A673 (cell line): ENCODE data around the gene USP10. TPM values are rescaled to one million over a fixed set of nuclear protein-coding genes. Genes with fewer than 3 reads are reported as not detected.

Experiments
- BruUV-seq: library from RNA; stranded (reverse); fragments of 400-500 nt; replicated peaks from 2 replicates; lab custom pipeline; 2021; lab: Mats Ljungman, UMichigan
- CTCF ChIA-PET: fragments of 300-600 bp; sonication (Branson Sonifier 250); formaldehyde crosslinking; loops from one replicate; lab custom pipeline; 2022; ENCODE audit warnings: antibody characterized with exemption; lab: Charles Lee
- POLR2A ChIA-PET: fragments of 300-600 bp; sonication (Branson Sonifier 250); formaldehyde crosslinking; loops from one replicate; lab custom pipeline; 2022; ENCODE audit warnings: antibody characterized with exemption; ENCODE audit not compliant: low non-redundant PET; lab: Charles Lee
- DNase-seq: peaks from one replicate; pipeline ENCODE4 v3.0.0-alpha.2; 2015; ENCODE audit warnings: low spot score
- H3K27ac ChIP-seq: fragments of 200-600 bp; sonication (generic); 2 replicates; pipeline ENCODE4 v1.5.1; 2016; ENCODE audit warnings: mixed run types, low read depth, mild to moderate bottlenecking, mixed read lengths, antibody characterized with exemption, low read length; ENCODE audit not compliant: poor library complexity, severe bottlenecking
- H3K27me3 ChIP-seq: fragments of 200-600 bp; sonication (generic); replicated peaks from 2 replicates; pipeline ENCODE4 v1.6.1; 2017; ENCODE audit warnings: mixed run types, low read depth, mild to moderate bottlenecking, mixed read lengths, antibody characterized with exemption, low read length; ENCODE audit not compliant: insufficient read depth, poor library complexity
- H3K36me3 ChIP-seq: fragments of 200-600 bp; sonication (generic); 2 replicates; pipeline ENCODE4 v1.6.1; 2016; ENCODE audit warnings: mixed run types, mild to moderate bottlenecking, mixed read lengths, antibody characterized with exemption, low read length; ENCODE audit not compliant: insufficient read depth, poor library complexity, severe bottlenecking
- H3K4me1 ChIP-seq: fragments of 200-600 bp; sonication (generic); 2 replicates; pipeline ENCODE4 v1.6.1; 2017; ENCODE audit warnings: mixed run types, mild to moderate bottlenecking, mixed read lengths, antibody characterized with exemption, low read length; ENCODE audit not compliant: insufficient read depth, poor library complexity, severe bottlenecking
- H3K4me3 ChIP-seq: fragments of 200-600 bp; sonication (generic); 2 replicates; pipeline ENCODE4 v1.5.1; 2016; ENCODE audit warnings: low read depth, mixed run types, mild to moderate bottlenecking, mixed read lengths, low read length; ENCODE audit not compliant: poor library complexity, severe bottlenecking
- H3K9me3 ChIP-seq: fragments of 200-600 bp; sonication (generic); 2 replicates; pipeline ENCODE4 v1.6.1; 2016; ENCODE audit warnings: mixed run types, low read depth, mild to moderate bottlenecking, mixed read lengths, antibody characterized with exemption, low read length; ENCODE audit not compliant: poor library complexity, severe bottlenecking
- CTCF ChIP-seq: fragments of 300-800, 200-600 bp; sonication (generic); conservative IDR thresholded peaks from 2 replicates; pipeline ENCODE4 v1.5.1; 2017; ENCODE audit warnings: low read depth, mild to moderate bottlenecking, antibody characterized with exemption, low read length, moderate library complexity, mixed read lengths
- EZH2 ChIP-seq: fragments of 200-600 bp; sonication (generic); IDR thresholded peaks from 2 replicates; pipeline ENCODE4 v1.6.1; 2017; ENCODE audit warnings: borderline replicate concordance, low read depth, mild to moderate bottlenecking, mixed read lengths, antibody characterized with exemption, low read length; ENCODE audit not compliant: poor library complexity, severe bottlenecking
- intact Hi-C: fragments of 100-400 bp; cut with micrococcal nuclease; formaldehyde crosslinking; loops from one replicate; pipeline ENCODE4 v1.10.0; 2022; ENCODE audit not compliant: unreplicated experiment
- total RNA-seq: library from RNA; stranded (reverse); gene quantifications from 2 replicates; pipeline ENCODE4 v1.2.3, GENCODE V29; 2021

The USP10 gene
- total RNA-seq, 1 experiment from 2014 or later = 171 TPM

DNA sequence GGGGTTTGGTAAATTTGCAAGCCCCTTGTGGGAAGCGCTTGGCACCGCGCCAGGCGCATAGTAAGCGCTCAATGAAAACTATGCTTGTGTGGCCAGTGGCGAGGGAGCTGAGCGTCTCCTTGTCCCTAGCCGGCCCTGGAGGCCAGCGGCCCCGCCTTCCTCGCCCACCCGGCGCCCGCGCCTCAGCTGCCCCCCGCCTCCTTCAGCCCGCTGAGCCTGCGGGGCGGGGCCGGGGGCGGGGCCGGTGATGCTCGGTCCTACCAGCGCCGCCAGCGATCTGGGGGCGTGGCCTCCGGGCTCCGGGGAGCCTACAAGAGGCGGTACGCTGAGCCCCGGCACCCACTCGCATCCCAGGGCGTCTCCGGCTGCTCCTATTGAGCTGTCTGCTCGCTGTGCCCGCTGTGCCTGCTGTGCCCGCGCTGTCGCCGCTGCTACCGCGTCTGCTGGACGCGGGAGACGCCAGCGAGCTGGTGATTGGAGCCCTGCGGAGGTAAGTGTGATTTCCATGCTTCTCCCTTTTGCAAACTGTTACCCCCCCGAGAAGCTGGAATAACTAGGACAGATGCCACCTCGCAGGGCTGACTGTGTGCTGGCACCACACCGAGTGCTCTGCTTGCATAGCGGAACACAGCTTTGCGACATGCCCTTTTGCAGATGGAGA, 120.0 kb downstream of the USP10 start, which contains the start of gene CRISPLD2:
CRISPLD2 (plus strand) TSS at position 342 of the 661 bp plus-strand sequence. CDS start 18,511 bp downstream, outside the sequence.
- CTCF ChIA-PET = no interaction called here
- Histone ChIP-seq H3K4me3 (peak within 1 kb of the TSS; percentile 37), H3K27me3 (no peaks in the 10 kb centered on the region), H3K36me3 (no peaks in the 10 kb centered on the region), H3K9me3 (no peaks in the 10 kb centered on the region), H3K27ac (no peak within 1 kb of the TSS), H3K4me1 (no peaks in the 10 kb centered on the region)
- POLR2A ChIA-PET = interaction anchor here (0.5 kb wide), 1 partner anchor 45 kb away, joined by 5 read pairs; no protein-coding TSS in a partner anchor
- TF ChIP-seq CTCF (no peak), EZH2 (no peak)
- intact Hi-C loops = no loop called here
- no TSS peak for BruUV-seq
- peak; percentile 96 for DNase-seq

DNA sequence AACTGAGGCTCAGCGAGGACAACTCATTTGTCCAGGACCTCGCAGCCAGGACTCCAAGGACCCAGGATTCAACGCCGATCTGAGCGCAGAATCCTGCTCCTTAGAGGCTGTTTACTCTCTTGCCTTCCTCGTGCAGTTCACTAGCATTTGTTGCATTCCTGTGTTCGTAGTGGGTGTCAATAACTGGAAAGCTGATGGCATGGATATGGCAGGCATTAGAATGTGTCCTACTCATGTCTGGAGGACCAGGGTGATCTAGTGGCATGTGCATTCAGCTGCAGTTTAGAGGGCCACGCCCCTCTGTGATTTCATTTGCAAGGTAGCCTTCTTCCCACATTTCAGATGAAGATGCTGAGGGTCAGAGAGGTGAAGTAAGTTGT, 120.5 kb downstream of the USP10 start:
- no peaks in the 10 kb centered on the region for H3K36me3 ChIP-seq
- H3K27me3 ChIP-seq = no peaks in the 10 kb centered on the region
- intact Hi-C loops = no loop called here
- CTCF ChIA-PET = interaction anchor here (0.5 kb wide), 1 partner anchor 516 kb away, joined by 6 read pairs; no protein-coding TSS in a partner anchor
- BruUV-seq = no TSS peak
- POLR2A ChIA-PET = interaction anchor here (0.5 kb wide), 1 partner anchor 44 kb away, joined by 5 read pairs; no protein-coding TSS in a partner anchor
- no peaks in the 10 kb centered on the region for H3K4me1 ChIP-seq
- peak; percentile 27 for DNase-seq
- H3K27ac ChIP-seq = no peak overlapping the region
- no peaks in the 10 kb centered on the region for H3K9me3 ChIP-seq
- H3K4me3 ChIP-seq = peak overlapping the region; percentile 37
- TF ChIP-seq EZH2 = no peak
- no peak for TF ChIP-seq CTCF

DNA sequence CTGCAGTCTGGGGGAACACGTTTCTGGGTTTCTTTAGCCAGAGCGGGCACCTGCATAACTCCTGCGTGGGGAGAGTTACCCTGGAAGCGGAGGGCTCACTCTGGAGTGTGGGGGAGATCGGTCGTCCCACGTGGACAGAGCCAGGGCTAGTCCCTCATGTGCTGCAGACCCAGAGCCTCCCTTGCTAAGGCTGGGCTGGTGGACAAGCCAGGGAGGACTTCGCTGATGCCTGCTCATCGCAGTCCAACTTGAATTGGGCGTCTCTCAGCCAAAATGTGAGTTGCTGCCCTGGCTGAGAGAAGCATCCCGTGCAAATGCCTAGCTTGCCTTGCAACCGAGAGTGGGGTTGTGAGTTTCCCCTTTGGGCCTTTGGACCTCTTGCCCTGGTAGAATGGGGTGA, 121.0 kb downstream of the USP10 start:
- TF ChIP-seq EZH2 = no peak
- TF ChIP-seq CTCF = no peak
- no peaks in the 10 kb centered on the region for H3K27me3 ChIP-seq
- ChIA-PET POLR2A (no interaction called here), CTCF (interaction anchor here (0.5 kb wide), 1 partner anchor 516 kb away, joined by 6 read pairs; no protein-coding TSS in a partner anchor)
- no peak for DNase-seq
- no peaks in the 10 kb centered on the region for H3K36me3 ChIP-seq
- no peaks in the 10 kb centered on the region for H3K9me3 ChIP-seq
- BruUV-seq = no TSS peak
- H3K27ac ChIP-seq = no peak overlapping the region
- H3K4me3 ChIP-seq = no peak overlapping the region
- H3K4me1 ChIP-seq = no peaks in the 10 kb centered on the region
- intact Hi-C loops = no loop called here
